Ovary (tissue), 9 donors: ENCODE data around the gene PLXNA4. TPM values are rescaled to one million over a fixed set of nuclear protein-coding genes. Genes with fewer than 3 reads are reported as not detected.

Experiments used
- DNase-seq, 5 donors: peaks; one replicate each; pipeline ENCODE4 v3.0.0-alpha.2; 2019 to 2020
- H3K27ac ChIP-seq, 2 donors: fragments of 200-600 bp; one replicate each; pipeline versions ENCODE4 v1.5.1 to v1.8.0; 2019 to 2022
- H3K27me3 ChIP-seq: fragments of 200-600 bp; one replicate; pipeline ENCODE4 v1.8.0; 2022
- H3K36me3 ChIP-seq: fragments of 200-600 bp; sonication (generic); one replicate; pipeline ENCODE4 v1.5.1; 2019
- H3K4me1 ChIP-seq: one replicate; pipeline ENCODE4 v1.8.1; 2013; ENCODE audit warnings: mild to moderate bottlenecking, moderate library complexity; ENCODE audit not compliant: insufficient read depth
- H3K4me3 ChIP-seq: fragments of 200-600 bp; sonication (generic); one replicate; pipeline ENCODE4 v1.5.1; 2017
- H3K9me3 ChIP-seq, 2 donors: fragments of 200-600 bp in 1 of 2; sonication (generic) in 1 of 2; one replicate each; pipeline versions ENCODE4 v1.5.1 to v1.8.1; 2013 to 2019; ENCODE audit warnings: mild to moderate bottlenecking in 1 of 2, moderate library complexity in 1 of 2
- EP300 ChIP-seq: sonication (generic); formaldehyde crosslinking; IDR thresholded peaks from one replicate; pipeline ENCODE4 v1.6.1; 2017; ENCODE audit warnings: antibody characterized with exemption
- POLR2A ChIP-seq: fragments of 450-650 bp; IDR thresholded peaks from one replicate; pipeline ENCODE4 v1.6.1; 2017; ENCODE audit warnings: antibody characterized with exemption, mild to moderate bottlenecking, moderate library complexity
- WGBS, 3 donors: extraction: QIAGEN DNeasy Blood & Tissue Kit in 1 of 3; methylation state at CpG; one replicate each; pipeline versions ENCODE4 v1.1.5 to v1.1.7; 2013 to 2017; 5-methylcytosine and 5-hydroxymethylcytosine counted together
- intact Hi-C, 4 donors: fragments of 100-400 bp; cut with DNase I; formaldehyde crosslinking; loops; one replicate each; pipeline versions ENCODE4 v1.11.0 to v1.15.1; 2022 to 2023
- polyA plus RNA-seq, 2 donors: library from polyadenylated mRNA; stranded (reverse); fragments of 200-250 nt in 1 of 2; fragments of 350-450 nt in 1 of 2; fragmentation: Illumina TruSeq in 1 of 2; extraction: RNeasy Lipid Tissue Mini Kit (QIAGEN cat#74804) in 1 of 2; gene quantifications; one replicate each; pipeline ENCODE4 v1.2.3, GENCODE V29; 2013 to 2014
- total RNA-seq, 7 donors: library from RNA; depleted of rRNA in 2 of 7; stranded (reverse); fragments of >200 nt in 2 of 7; fragmentation: NEBNext Ultra II Directional in 3 of 7; extraction: Animal tissue kit (Norgen Biotek cat#: 25700) in 3 of 7; gene quantifications; one replicate each; pipeline versions ENCODE4 v1.1.0 to v1.2.4, GENCODE V29; 2016 to 2023
- TF ChIP-seq, protein P1 (sequence below), 3 donors: fragments of 450-650 bp in 2 of 3; fragments of 200-600 bp in 1 of 3; IDR thresholded peaks; one replicate each; pipeline versions ENCODE4 v1.5.1 to v1.8.0; 2016 to 2022; ENCODE audit warnings: antibody characterized with exemption in 3 of 3, mild to moderate bottlenecking in 1 of 3
- donor health status: DM: no; HTN: no; CAD: no; lungs with moderate emphysema.
- donor health status: DM: no; HTN: no; CAD: no.
- donor health status: Bipolar disorder and iron deficiency.
- donor health status: DM: yes; HTN: yes; CAD: no.
- donor health status: DM: no; HTN: no; CAD: no.
- donor health status: DM: yes; HTN: yes; CAD: no.

PLXNA4 gene
- total and polyA plus RNA-seq, 9 donors, result 5.1 to 39.9 (median 11.4) TPM

DNA sequence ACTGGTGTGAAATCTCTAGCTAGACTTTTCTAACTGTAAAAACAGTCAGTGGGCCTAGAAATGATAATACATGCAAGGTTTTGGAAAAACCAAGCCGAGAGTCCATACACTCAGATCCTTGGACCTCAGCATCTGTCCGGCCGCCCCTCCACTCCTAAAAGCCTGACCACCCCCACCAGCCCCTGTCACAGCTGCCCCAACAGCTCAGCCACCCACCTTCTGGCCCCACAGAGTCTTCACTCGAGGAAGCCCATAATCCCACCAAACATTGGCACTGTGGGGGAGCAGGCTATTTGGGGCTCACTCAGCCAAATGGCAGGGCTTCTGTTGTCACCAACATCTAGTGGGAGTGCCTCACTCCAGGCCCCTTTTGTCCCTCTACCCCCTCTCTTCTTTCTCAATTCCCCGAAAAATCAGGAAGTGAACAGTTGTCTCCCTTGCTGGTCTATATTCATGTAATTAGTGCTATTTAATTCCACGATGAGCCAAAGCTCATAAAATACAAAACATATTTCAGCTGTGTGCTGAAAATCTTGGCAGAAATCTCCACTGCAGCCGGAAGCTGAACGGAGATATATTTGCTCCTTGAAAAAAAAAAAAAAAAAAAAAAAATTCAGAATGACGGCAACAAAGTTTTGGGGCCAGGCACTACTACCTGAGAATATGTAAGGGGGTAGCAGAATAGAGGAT lies 55.5 kb downstream of the PLXNA4 start:
- DNase-seq, result no peak
- no peak for TF ChIP-seq POLR2A
- TF ChIP-seq EP300, result no peak
- TF ChIP-seq, protein P1, sequence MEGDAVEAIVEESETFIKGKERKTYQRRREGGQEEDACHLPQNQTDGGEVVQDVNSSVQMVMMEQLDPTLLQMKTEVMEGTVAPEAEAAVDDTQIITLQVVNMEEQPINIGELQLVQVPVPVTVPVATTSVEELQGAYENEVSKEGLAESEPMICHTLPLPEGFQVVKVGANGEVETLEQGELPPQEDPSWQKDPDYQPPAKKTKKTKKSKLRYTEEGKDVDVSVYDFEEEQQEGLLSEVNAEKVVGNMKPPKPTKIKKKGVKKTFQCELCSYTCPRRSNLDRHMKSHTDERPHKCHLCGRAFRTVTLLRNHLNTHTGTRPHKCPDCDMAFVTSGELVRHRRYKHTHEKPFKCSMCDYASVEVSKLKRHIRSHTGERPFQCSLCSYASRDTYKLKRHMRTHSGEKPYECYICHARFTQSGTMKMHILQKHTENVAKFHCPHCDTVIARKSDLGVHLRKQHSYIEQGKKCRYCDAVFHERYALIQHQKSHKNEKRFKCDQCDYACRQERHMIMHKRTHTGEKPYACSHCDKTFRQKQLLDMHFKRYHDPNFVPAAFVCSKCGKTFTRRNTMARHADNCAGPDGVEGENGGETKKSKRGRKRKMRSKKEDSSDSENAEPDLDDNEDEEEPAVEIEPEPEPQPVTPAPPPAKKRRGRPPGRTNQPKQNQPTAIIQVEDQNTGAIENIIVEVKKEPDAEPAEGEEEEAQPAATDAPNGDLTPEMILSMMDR (IDR thresholded peaks at IDR 0.05), result no peak
- Histone ChIP-seq H3K9me3 (no peaks in the 10 kb centered on the region), H3K36me3 (no peaks in the 10 kb centered on the region), H3K27me3 (no peaks in the 10 kb centered on the region), H3K4me3 (no peak overlapping the region), H3K4me1 (peaks cover 15% of the 10 kb centered on the region), H3K27ac (no peak overlapping the region)
- 49 to 58% (median 51%) methylated on average over 9 of the region's 9 CpGs for WGBS, 3 donors
- intact Hi-C loops, result no loop called here

DNA sequence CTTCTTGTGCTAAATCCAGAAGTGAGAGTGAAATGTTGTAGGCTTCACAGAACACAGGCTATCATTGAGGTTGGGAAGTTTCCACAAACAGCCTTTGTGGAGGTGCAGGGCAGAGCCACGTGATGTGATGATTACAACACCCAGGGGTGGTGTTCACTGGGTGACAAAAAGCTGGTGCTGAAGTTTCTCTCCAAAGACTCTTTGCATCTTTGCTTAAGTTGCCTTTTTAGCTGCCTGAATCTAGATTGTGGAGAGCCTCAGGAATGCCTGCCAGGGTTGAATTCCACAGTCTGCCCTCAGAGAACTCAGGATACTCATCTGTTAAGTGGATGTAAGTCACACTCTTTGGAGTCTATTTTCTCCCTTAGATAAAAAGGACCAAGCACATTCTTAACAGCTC lies 56.3 kb downstream of the PLXNA4 start:
- H3K4me1 ChIP-seq, result peaks cover 15% of the 10 kb centered on the region
- DNase-seq, result no peak
- H3K36me3 ChIP-seq, result no peaks in the 10 kb centered on the region
- H3K4me3 ChIP-seq, result no peak overlapping the region
- no peaks in the 10 kb centered on the region for H3K9me3 ChIP-seq
- intact Hi-C loops, result loop anchor here in 1 of 4 donors (10.0 kb wide), 1 partner anchor 85 kb away; no protein-coding TSS in a partner anchor
- no peaks in the 10 kb centered on the region for H3K27me3 ChIP-seq
- 56 to 71% (median 56%) methylated on average over 1 of the region's 1 CpG for WGBS, 3 donors
- no peak for TF ChIP-seq EP300
- TF ChIP-seq POLR2A, result no peak
- TF ChIP-seq, protein P1 (IDR thresholded peaks at IDR 0.05), result no peak
- no peak overlapping the region for H3K27ac ChIP-seq

DNA sequence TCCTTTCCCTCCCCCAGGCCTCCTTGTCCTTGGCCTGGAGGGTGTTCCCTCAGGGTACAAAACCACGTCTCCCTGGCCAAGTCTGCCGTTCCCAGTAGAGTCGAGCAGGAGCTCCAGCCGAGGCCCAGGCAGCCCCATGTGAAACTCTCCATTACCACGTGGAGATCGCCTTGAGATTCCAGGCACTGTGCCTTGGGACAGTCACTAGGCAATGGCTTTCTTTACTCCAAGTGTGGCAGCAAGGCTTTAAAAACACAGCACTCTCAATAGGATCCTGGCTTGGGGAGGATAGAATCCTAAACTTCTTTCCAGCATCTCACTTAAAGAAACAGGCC lies 57.5 kb downstream of the PLXNA4 start:
- Histone ChIP-seq H3K27ac (no peak overlapping the region), H3K4me1 (peaks cover 15% of the 10 kb centered on the region), H3K9me3 (no peaks in the 10 kb centered on the region), H3K27me3 (no peaks in the 10 kb centered on the region), H3K36me3 (no peaks in the 10 kb centered on the region), H3K4me3 (no peak overlapping the region)
- WGBS, 3 donors, result 26 to 54% (median 29%) methylated on average over 6 of the region's 6 CpGs
- intact Hi-C loops, result loop anchor here in 1 of 4 donors (10.0 kb wide), 1 partner anchor 84 kb away; no protein-coding TSS in a partner anchor
- TF ChIP-seq POLR2A, result no peak
- no peak for TF ChIP-seq EP300
- TF ChIP-seq, protein P1 (IDR thresholded peaks at IDR 0.05), result no peak
- no peak for DNase-seq

DNA sequence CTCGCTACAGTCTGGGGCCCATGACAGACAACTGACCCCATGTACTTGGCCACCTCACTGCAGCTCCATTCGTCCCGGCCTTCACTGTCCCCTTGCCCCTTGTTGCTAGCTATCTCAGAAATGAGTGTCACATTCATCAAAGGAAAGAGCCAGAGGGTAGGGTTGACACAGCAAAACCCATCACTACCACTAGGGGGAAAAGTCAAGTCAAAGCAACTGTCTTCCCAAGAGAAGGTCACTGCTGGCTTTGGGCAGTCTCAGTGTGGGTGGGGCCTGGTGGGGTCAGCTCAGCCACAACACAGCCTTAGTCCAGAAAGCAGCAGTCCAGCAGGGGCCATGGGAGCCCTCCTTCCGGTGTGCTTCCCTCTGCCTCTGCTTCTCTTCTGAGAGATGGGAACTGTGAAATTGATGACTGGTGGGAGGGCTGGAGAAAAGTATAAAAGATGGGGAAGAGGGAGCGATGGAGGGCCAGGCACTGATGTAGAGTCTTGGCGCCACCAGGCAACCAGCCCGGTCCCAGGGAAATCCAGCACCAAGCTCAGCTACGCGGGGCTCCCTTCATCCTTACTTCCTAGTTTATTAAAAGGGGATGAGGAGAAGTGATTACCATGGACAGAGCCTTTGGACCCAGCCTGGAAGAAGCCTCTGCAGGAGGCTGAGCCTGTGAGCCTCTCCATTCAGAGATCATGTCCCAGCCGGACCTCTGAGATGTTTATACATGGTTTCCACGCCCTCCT lies 58.0 kb downstream of the PLXNA4 start:
- WGBS, 3 donors, result 71 to 79% (median 73%) methylated on average over 11 of the region's 11 CpGs
- intact Hi-C loops, result loop anchor here in 1 of 4 donors (10.0 kb wide), 1 partner anchor 83 kb away; no protein-coding TSS in a partner anchor
- TF ChIP-seq POLR2A, result no peak
- TF ChIP-seq, protein P1 (IDR thresholded peaks at IDR 0.05), result no peak
- TF ChIP-seq EP300, result no peak
- H3K27me3 ChIP-seq, result no peaks in the 10 kb centered on the region
- H3K4me1 ChIP-seq, result peaks cover 15% of the 10 kb centered on the region
- no peaks in the 10 kb centered on the region for H3K36me3 ChIP-seq
- H3K4me3 ChIP-seq, result no peak overlapping the region
- H3K27ac ChIP-seq, result no peak overlapping the region
- no peaks in the 10 kb centered on the region for H3K9me3 ChIP-seq
- no peak for DNase-seq
